ENCODE data around the gene VPS52.

Gene VPS52

GRCh38 chr6:33271468-33272274, at the start of gene VPS52, which contains the start of gene RPS18:
Gene VPS52, minus strand, starts transcription at chr6:33271876. Its CDS starts 201 bp downstream, at chr6:33271675.
Gene RPS18, plus strand, starts transcription at chr6:33272075. Its CDS starts 45 bp downstream, at chr6:33272120.
- Histone ChIP-seq H3K4me3 (ENCODE audit: low read length in 2 of 2) (peak within 1 kb of the TSS; percentile 86 to 98), H3K27ac (ENCODE audit: low read depth in 2 of 2, low read length in 2 of 2) (peak within 1 kb of the TSS; percentile 94 to 95), H3K27me3 (ENCODE audit: control insufficient read depth in 2 of 2, insufficient read depth in 2 of 2, low read length in 2 of 2) (no peaks in the 10 kb centered on the region), H3K9me3 (ENCODE audit: control insufficient read depth in 2 of 2, low read length in 2 of 2) (no peaks in the 10 kb centered on the region), H3K9ac (ENCODE audit: low read depth in 1 of 2, low read length in 2 of 2) (peak within 1 kb of the TSS; percentile 95), H3K36me3 (ENCODE audit: control insufficient read depth in 2 of 2, insufficient read depth in 2 of 2, low read length in 2 of 2) (peaks cover 40 to 46% of the 10 kb centered on the region in 2 donors), H3K4me1 (ENCODE audit: control insufficient read depth in 2 of 2, insufficient read depth in 2 of 2, low read length in 2 of 2) (peaks cover 40 to 49% of the 10 kb centered on the region in 2 donors)

GRCh38 chr6:33321227-33321626, 49.6 kb upstream of the VPS52 start:
- H3K4me1 ChIP-seq (ENCODE audit: control insufficient read depth in 2 of 2, insufficient read depth in 2 of 2, low read length in 2 of 2): peaks cover 40 to 46% of the 10 kb centered on the region in 2 donors
- H3K9ac ChIP-seq (ENCODE audit: low read depth in 1 of 2, low read length in 2 of 2): no peak overlapping the region
- no peaks in the 10 kb centered on the region for H3K27me3 ChIP-seq (ENCODE audit: control insufficient read depth in 2 of 2, insufficient read depth in 2 of 2, low read length in 2 of 2)
- H3K36me3 ChIP-seq (ENCODE audit: control insufficient read depth in 2 of 2, insufficient read depth in 2 of 2, low read length in 2 of 2): peaks cover 26 to 27% of the 10 kb centered on the region in 2 donors
- no peak overlapping the region for H3K27ac ChIP-seq (ENCODE audit: low read depth in 2 of 2, low read length in 2 of 2)
- no peaks in the 10 kb centered on the region for H3K9me3 ChIP-seq (ENCODE audit: control insufficient read depth in 2 of 2, low read length in 2 of 2)
- H3K4me3 ChIP-seq (ENCODE audit: low read length in 2 of 2): peak overlapping the region in 1 of 2 donors; percentile 85

GRCh38 chr6:33320315-33321181, 48.9 kb upstream of the VPS52 start:
- Histone ChIP-seq H3K27me3 (ENCODE audit: control insufficient read depth in 2 of 2, insufficient read depth in 2 of 2, low read length in 2 of 2) (no peaks in the 10 kb centered on the region), H3K4me1 (ENCODE audit: control insufficient read depth in 2 of 2, insufficient read depth in 2 of 2, low read length in 2 of 2) (peaks cover 43 to 46% of the 10 kb centered on the region in 2 donors), H3K9me3 (ENCODE audit: control insufficient read depth in 2 of 2, low read length in 2 of 2) (no peaks in the 10 kb centered on the region), H3K4me3 (ENCODE audit: low read length in 2 of 2) (peak overlapping the region in 1 of 2 donors; percentile 85), H3K27ac (ENCODE audit: low read depth in 2 of 2, low read length in 2 of 2) (peak overlapping the region in 1 of 2 donors; percentile 32), H3K9ac (ENCODE audit: low read depth in 1 of 2, low read length in 2 of 2) (no peak overlapping the region), H3K36me3 (ENCODE audit: control insufficient read depth in 2 of 2, insufficient read depth in 2 of 2, low read length in 2 of 2) (peaks cover 26 to 27% of the 10 kb centered on the region in 2 donors)

- H3K36me3 ChIP-seq (ENCODE audit: control insufficient read depth in 2 of 2, insufficient read depth in 2 of 2, low read length in 2 of 2): peaks cover 26 to 27% of the 10 kb centered on the region in 2 donors
- H3K27ac ChIP-seq (ENCODE audit: low read depth in 2 of 2, low read length in 2 of 2): peak overlapping the region in 1 of 2 donors; percentile 32
- H3K4me3 ChIP-seq (ENCODE audit: low read length in 2 of 2): no peak overlapping the region
- H3K4me1 ChIP-seq (ENCODE audit: control insufficient read depth in 2 of 2, insufficient read depth in 2 of 2, low read length in 2 of 2): peaks cover 49 to 53% of the 10 kb centered on the region in 2 donors
- no peaks in the 10 kb centered on the region for H3K27me3 ChIP-seq (ENCODE audit: control insufficient read depth in 2 of 2, insufficient read depth in 2 of 2, low read length in 2 of 2)
- H3K9me3 ChIP-seq (ENCODE audit: control insufficient read depth in 2 of 2, low read length in 2 of 2): no peaks in the 10 kb centered on the region
- no peak overlapping the region for H3K9ac ChIP-seq (ENCODE audit: low read depth in 1 of 2, low read length in 2 of 2)
These were observed 48.3 kb upstream of the VPS52 start for GRCh38 chr6:33319939-33320314.

GRCh38 chr6:33318426-33319073, 46.9 kb upstream of the VPS52 start:
- H3K4me3 ChIP-seq (ENCODE audit: low read length in 2 of 2): peak overlapping the region; percentile 77 to 94
- peak overlapping the region; percentile 84 to 88 for H3K27ac ChIP-seq (ENCODE audit: low read depth in 2 of 2, low read length in 2 of 2)
- H3K4me1 ChIP-seq (ENCODE audit: control insufficient read depth in 2 of 2, insufficient read depth in 2 of 2, low read length in 2 of 2): peaks cover 52 to 55% of the 10 kb centered on the region in 2 donors
- peaks cover 26 to 27% of the 10 kb centered on the region in 2 donors for H3K36me3 ChIP-seq (ENCODE audit: control insufficient read depth in 2 of 2, insufficient read depth in 2 of 2, low read length in 2 of 2)
- H3K9ac ChIP-seq (ENCODE audit: low read depth in 1 of 2, low read length in 2 of 2): peak overlapping the region; percentile 74 to 79
- H3K27me3 ChIP-seq (ENCODE audit: control insufficient read depth in 2 of 2, insufficient read depth in 2 of 2, low read length in 2 of 2): no peaks in the 10 kb centered on the region
- H3K9me3 ChIP-seq (ENCODE audit: control insufficient read depth in 2 of 2, low read length in 2 of 2): no peaks in the 10 kb centered on the region

- peaks cover 26 to 27% of the 10 kb centered on the region in 2 donors for H3K36me3 ChIP-seq (ENCODE audit: control insufficient read depth in 2 of 2, insufficient read depth in 2 of 2, low read length in 2 of 2)
- peaks cover 49 to 55% of the 10 kb centered on the region in 2 donors for H3K4me1 ChIP-seq (ENCODE audit: control insufficient read depth in 2 of 2, insufficient read depth in 2 of 2, low read length in 2 of 2)
- H3K27ac ChIP-seq (ENCODE audit: low read depth in 2 of 2, low read length in 2 of 2): peak within 1 kb of the TSS; percentile 84 to 88
- H3K27me3 ChIP-seq (ENCODE audit: control insufficient read depth in 2 of 2, insufficient read depth in 2 of 2, low read length in 2 of 2): no peaks in the 10 kb centered on the region
- H3K9me3 ChIP-seq (ENCODE audit: control insufficient read depth in 2 of 2, low read length in 2 of 2): no peaks in the 10 kb centered on the region
- H3K9ac ChIP-seq (ENCODE audit: low read depth in 1 of 2, low read length in 2 of 2): peak within 1 kb of the TSS; percentile 74 to 79
- peak within 1 kb of the TSS; percentile 77 to 94 for H3K4me3 ChIP-seq (ENCODE audit: low read length in 2 of 2)
These were observed 46.2 kb upstream of the VPS52 start, which contains the start of gene ZBTB22 for GRCh38 chr6:33317669-33318425. Gene ZBTB22, minus strand, starts transcription at chr6:33317744. Its CDS starts 828 bp downstream, at chr6:33316916.

GRCh38 chr6:33317419-33317668, 45.7 kb upstream of the VPS52 start:
- Histone ChIP-seq H3K4me3 (ENCODE audit: low read length in 2 of 2) (peak overlapping the region; percentile 70 to 77), H3K36me3 (ENCODE audit: control insufficient read depth in 2 of 2, insufficient read depth in 2 of 2, low read length in 2 of 2) (peaks cover 26 to 27% of the 10 kb centered on the region in 2 donors), H3K9ac (ENCODE audit: low read depth in 1 of 2, low read length in 2 of 2) (peak overlapping the region in 1 of 2 donors; percentile 28), H3K27ac (ENCODE audit: low read depth in 2 of 2, low read length in 2 of 2) (peak overlapping the region; percentile 84 to 88), H3K4me1 (ENCODE audit: control insufficient read depth in 2 of 2, insufficient read depth in 2 of 2, low read length in 2 of 2) (peaks cover 53 to 57% of the 10 kb centered on the region in 2 donors), H3K27me3 (ENCODE audit: control insufficient read depth in 2 of 2, insufficient read depth in 2 of 2, low read length in 2 of 2) (no peaks in the 10 kb centered on the region), H3K9me3 (ENCODE audit: control insufficient read depth in 2 of 2, low read length in 2 of 2) (no peaks in the 10 kb centered on the region)

GRCh38 chr6:33316603-33317418, 45.1 kb upstream of the VPS52 start:
- Histone ChIP-seq H3K9me3 (ENCODE audit: control insufficient read depth in 2 of 2, low read length in 2 of 2) (no peaks in the 10 kb centered on the region), H3K36me3 (ENCODE audit: control insufficient read depth in 2 of 2, insufficient read depth in 2 of 2, low read length in 2 of 2) (peaks cover 26 to 27% of the 10 kb centered on the region in 2 donors), H3K27me3 (ENCODE audit: control insufficient read depth in 2 of 2, insufficient read depth in 2 of 2, low read length in 2 of 2) (no peaks in the 10 kb centered on the region), H3K4me1 (ENCODE audit: control insufficient read depth in 2 of 2, insufficient read depth in 2 of 2, low read length in 2 of 2) (peaks cover 53 to 59% of the 10 kb centered on the region in 2 donors), H3K4me3 (ENCODE audit: low read length in 2 of 2) (peak overlapping the region; percentile 70 to 77), H3K27ac (ENCODE audit: low read depth in 2 of 2, low read length in 2 of 2) (peak overlapping the region; percentile 28 to 32), H3K9ac (ENCODE audit: low read depth in 1 of 2, low read length in 2 of 2) (peak overlapping the region in 1 of 2 donors; percentile 28)

Measured in mucosa of rectum (tissue), 2 donors.